Measurements from ENCODE around the gene FBRS. TPM values are rescaled to one million over a fixed set of nuclear protein-coding genes. Genes with fewer than 3 reads are reported as not detected.
"Not testable (repeated sequence)": the region's sequence is repeated elsewhere in the genome, so short reads cannot be mapped to it uniquely, and the experiment has no call there.

The FBRS gene
- total RNA-seq, 1 donor from 2014 or later, result 60.9 TPM

DNA sequence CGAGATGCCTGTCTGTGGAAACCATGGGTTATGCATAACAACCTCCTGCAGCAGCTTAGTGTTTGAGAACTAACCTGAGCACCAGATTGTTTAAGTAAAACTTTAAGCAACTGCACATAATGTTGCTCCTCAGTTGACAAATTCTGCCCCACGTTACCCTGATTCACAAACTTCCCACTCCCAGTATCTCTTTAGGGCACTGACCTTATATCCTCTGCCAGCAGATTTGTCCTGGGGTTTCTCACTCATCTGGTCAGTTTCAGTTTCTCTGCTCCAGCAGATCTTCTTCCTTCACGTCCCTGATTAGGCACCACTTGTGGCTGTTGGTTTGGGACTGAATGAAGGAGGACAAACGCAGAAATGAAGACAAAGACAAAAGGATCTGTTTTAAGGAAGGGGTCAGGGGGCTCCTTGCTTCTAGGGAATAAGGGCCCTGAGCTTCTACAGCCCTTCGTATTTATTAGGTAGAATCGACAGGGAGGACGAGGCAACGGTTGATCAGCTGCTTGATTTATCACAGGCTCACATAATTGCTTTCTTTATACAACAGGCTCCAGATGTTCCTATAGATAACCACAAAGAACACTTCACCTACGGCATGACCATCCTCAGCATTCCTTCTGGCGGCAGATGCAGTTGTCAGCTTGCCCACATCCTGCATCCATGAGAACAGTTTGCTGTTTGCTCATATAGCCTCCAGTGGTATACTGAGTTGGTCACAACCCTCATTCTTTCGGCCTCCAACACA lies 34.5 kb upstream of the FBRS start:
- H3K27me3 Mint-ChIP-seq (ENCODE audit: unreplicated experiment), result no peaks in the 10 kb centered on the region
- no peaks in the 10 kb centered on the region for H3K4me1 Mint-ChIP-seq (ENCODE audit: unreplicated experiment)
- DNase-seq (ENCODE audit: low spot score), result no peak
- H3K4me3 Mint-ChIP-seq (ENCODE audit: unreplicated experiment), result no peak overlapping the region
- H3K9me3 Mint-ChIP-seq (ENCODE audit: unreplicated experiment), result no peaks in the 10 kb centered on the region
- no peak overlapping the region for H3K27ac Mint-ChIP-seq (ENCODE audit: unreplicated experiment)
- TF ChIP-seq, protein P1, sequence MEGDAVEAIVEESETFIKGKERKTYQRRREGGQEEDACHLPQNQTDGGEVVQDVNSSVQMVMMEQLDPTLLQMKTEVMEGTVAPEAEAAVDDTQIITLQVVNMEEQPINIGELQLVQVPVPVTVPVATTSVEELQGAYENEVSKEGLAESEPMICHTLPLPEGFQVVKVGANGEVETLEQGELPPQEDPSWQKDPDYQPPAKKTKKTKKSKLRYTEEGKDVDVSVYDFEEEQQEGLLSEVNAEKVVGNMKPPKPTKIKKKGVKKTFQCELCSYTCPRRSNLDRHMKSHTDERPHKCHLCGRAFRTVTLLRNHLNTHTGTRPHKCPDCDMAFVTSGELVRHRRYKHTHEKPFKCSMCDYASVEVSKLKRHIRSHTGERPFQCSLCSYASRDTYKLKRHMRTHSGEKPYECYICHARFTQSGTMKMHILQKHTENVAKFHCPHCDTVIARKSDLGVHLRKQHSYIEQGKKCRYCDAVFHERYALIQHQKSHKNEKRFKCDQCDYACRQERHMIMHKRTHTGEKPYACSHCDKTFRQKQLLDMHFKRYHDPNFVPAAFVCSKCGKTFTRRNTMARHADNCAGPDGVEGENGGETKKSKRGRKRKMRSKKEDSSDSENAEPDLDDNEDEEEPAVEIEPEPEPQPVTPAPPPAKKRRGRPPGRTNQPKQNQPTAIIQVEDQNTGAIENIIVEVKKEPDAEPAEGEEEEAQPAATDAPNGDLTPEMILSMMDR (IDR thresholded peaks at IDR 0.05; ENCODE audit: unreplicated experiment), result no peak
- no peaks in the 10 kb centered on the region for H3K36me3 Mint-ChIP-seq (ENCODE audit: low read depth, unreplicated experiment)

DNA sequence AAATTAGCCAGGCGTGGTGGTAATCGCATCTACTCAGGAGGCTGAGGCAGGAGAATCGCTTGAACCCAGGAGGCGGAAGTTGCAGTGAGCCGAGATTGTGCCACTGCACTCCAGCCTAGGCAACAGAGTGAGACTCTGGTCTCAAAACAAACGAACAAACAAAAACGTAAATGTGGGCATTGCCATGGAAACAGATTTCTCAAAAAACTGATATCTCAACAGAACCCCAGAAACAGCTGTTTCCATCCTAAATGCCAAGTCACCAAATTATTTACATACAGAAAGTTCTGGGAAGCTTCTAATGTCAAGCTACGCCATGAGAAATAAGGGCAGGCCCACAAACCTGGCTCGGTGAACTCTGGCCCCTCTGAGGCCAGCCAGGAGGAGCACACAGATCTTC lies 32.0 kb upstream of the FBRS start:
- Mint-ChIP-seq H3K9me3 (ENCODE audit: unreplicated experiment) (no peaks in the 10 kb centered on the region), H3K4me1 (ENCODE audit: unreplicated experiment) (no peaks in the 10 kb centered on the region), H3K27me3 (ENCODE audit: unreplicated experiment) (no peaks in the 10 kb centered on the region), H3K36me3 (ENCODE audit: low read depth, unreplicated experiment) (no peaks in the 10 kb centered on the region), H3K27ac (ENCODE audit: unreplicated experiment) (no peak overlapping the region), H3K4me3 (ENCODE audit: unreplicated experiment) (no peak overlapping the region)
- TF ChIP-seq, protein P1 (IDR thresholded peaks at IDR 0.05; ENCODE audit: unreplicated experiment), result no peak
- no peak for DNase-seq (ENCODE audit: low spot score)

DNA sequence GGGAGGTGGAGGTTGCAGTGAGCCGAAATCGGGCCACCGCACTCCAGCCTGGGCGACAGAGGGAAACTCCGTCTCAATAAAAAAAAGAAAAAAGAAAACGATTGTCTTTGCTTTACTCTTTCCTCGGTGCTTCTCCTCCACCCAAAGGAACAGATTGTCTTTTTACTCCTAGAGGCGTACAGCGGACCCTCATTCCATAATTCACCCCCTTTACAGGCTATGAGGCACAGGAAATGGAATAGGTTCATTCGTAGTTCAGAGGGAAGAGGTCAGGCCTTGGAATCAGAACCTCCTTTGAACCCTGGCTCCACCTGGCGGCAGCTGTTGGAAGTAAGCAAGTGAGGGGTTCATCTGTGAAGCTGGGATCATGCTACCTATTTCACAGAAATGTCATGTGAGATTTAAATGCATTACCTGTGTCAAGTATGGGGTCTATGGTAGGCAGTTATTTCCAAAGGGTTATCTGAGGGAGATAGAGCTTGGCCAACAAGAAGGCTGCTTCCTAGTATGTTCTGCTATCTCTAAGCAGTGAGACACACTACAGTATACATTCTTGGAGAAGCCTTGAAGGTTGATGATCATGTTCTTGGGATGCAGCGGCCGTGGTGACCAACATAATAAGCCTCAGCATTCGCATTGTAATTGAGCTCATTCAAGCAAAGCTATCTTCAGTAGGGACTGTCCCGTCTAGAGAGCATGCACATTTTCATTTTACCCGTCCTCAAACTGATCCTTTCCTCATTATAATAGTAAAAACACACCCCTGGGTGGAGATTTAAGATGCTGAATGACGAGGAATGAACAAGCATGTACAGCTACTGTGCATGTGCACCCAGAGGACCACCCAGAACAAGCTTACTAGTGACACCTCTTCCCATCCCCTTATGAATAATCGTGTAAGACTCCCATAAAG lies 29.3 kb upstream of the FBRS start:
- DNase-seq (ENCODE audit: low spot score), result peak; percentile 88
- H3K27me3 Mint-ChIP-seq (ENCODE audit: unreplicated experiment), result no peaks in the 10 kb centered on the region
- H3K4me3 Mint-ChIP-seq (ENCODE audit: unreplicated experiment), result no peak overlapping the region
- H3K4me1 Mint-ChIP-seq (ENCODE audit: unreplicated experiment), result no peaks in the 10 kb centered on the region
- H3K27ac Mint-ChIP-seq (ENCODE audit: unreplicated experiment), result no peak overlapping the region
- no peaks in the 10 kb centered on the region for H3K36me3 Mint-ChIP-seq (ENCODE audit: low read depth, unreplicated experiment)
- TF ChIP-seq, protein P1 (IDR thresholded peaks at IDR 0.05; ENCODE audit: unreplicated experiment), result peak; percentile 82
- H3K9me3 Mint-ChIP-seq (ENCODE audit: unreplicated experiment), result no peaks in the 10 kb centered on the region

DNA sequence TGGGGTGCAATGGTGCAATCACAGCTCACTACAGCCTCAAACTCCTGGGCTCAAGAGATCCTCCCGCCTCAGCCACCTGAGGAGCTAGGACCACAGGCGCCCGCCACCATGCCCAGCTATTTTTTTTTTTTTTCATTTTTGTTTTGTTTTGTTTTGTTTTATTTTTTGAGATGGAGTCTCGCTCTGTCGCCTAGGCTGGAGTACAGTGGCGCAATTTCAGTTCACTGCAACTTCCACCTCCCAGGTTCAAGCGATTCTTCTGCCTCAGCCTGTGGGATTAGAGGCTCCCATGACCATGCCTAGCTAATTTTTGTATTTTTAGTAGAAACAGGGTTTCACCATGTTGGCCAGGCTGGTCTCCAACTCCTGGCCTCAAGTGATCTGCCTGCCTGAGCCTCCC lies 25.8 kb upstream of the FBRS start:
- not testable (repeated sequence) for H3K36me3 Mint-ChIP-seq (ENCODE audit: low read depth, unreplicated experiment); H3K27ac Mint-ChIP-seq (ENCODE audit: unreplicated experiment); H3K27me3 Mint-ChIP-seq (ENCODE audit: unreplicated experiment); H3K9me3 Mint-ChIP-seq (ENCODE audit: unreplicated experiment); H3K4me3 Mint-ChIP-seq (ENCODE audit: unreplicated experiment); DNase-seq (ENCODE audit: low spot score)
- peaks cover 12% of the 10 kb centered on the region for H3K4me1 Mint-ChIP-seq (ENCODE audit: unreplicated experiment)

DNA sequence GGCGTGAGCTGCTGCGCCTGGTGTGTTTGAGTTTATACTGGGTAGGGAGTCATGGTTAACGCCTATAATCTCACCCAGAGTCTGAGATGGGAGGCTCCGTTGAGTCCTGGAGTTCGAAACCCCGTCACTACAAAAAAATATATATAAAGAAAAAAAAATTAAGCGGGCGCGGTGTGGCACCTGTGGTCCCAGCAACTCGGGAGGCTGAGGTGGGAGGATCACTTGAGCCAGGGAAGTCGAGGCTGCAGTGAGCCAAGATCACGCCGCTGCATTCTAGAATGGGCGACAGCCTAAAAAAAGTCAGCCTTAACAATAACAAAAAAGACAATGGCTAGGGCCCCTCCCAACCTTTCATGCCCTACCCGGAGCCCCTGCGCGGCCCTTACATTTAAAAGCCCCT lies 24.7 kb upstream of the FBRS start:
- Mint-ChIP-seq H3K4me1 (ENCODE audit: unreplicated experiment) (peaks cover 12% of the 10 kb centered on the region), H3K9me3 (ENCODE audit: unreplicated experiment) (no peaks in the 10 kb centered on the region), H3K27ac (ENCODE audit: unreplicated experiment) (peak overlapping the region; percentile 97), H3K4me3 (ENCODE audit: unreplicated experiment) (no peak overlapping the region), H3K36me3 (ENCODE audit: low read depth, unreplicated experiment) (peaks cover 4% of the 10 kb centered on the region), H3K27me3 (ENCODE audit: unreplicated experiment) (peaks cover 2% of the 10 kb centered on the region)
- no peak for DNase-seq (ENCODE audit: low spot score)
- TF ChIP-seq, protein P1 (IDR thresholded peaks at IDR 0.05; ENCODE audit: unreplicated experiment), result no peak
